EL (cell line): ENCODE results near the gene LCMT1.
"Not testable (repeated sequence)": the region's sequence is repeated elsewhere in the genome, so short reads cannot be mapped to it uniquely, and the experiment has no call there.

Source experiments
- DNase-seq: peaks from one replicate; pipeline ENCODE4 v3.0.0-alpha.2; 2016

LCMT1 gene

DNA sequence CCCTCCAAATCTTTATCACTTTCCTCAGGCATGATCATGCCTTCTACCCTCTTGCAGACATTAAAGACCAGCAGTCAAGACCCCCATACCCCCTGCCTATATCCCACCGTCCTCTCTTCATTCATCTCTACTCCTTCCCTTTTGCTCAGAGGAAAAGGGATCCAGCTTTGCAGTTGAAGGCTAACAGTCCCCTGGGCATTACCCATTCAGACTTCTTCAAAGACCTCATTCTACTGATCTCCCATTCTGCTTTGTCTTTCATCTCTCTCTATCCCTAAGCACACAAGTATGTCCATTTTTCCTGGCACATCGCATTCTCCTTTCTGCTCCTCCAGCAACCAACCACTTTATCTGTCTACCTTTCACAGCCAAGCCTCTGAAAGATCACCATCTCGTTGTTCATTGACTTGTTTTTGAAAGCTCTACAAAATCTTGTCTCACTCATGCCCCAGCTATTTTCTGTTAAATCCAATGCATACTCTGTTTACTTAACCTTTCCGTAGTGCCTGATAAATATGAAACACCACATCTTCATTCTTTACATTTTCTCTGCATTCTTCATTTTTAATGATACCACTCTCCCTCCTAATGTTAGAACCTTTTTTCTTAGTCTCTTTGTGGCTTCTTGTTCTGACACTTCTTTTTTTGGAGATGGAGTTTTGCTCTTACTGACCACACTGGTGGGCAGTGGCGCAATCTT lies 14.1 kb upstream of the LCMT1 start:
- DNase-seq: peak; percentile 81

- no peak for DNase-seq
These were observed 11.0 kb upstream of the LCMT1 start for GRCh38 chr16:25100511-25100910.

- DNase-seq: peak; percentile 89
These were observed 4.7 kb upstream of the LCMT1 start for GRCh38 chr16:25106567-25107465.

GRCh38 chr16:25107466-25107792 lies 4.1 kb upstream of the LCMT1 start:
- DNase-seq: no peak

DNA sequence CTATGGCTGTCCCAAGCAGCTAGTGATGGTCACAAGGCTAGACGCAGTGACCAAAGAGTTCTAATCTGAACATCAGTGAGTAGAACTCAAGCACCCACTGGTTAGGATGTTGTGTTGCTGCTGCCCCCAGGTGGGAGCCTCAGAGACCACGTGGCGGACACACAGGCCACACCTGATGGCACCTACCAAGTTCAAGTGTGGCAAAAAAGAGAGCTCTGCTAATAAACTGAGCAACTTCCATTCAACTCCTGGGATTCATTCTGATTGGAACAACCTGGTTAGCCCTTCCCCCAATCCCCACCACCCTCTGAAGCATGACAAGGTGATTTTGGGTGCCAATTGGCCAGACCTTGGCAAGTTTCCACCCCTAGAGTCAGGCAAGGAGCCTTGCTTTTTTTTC lies 3.5 kb upstream of the LCMT1 start:
- DNase-seq: no peak

DNA sequence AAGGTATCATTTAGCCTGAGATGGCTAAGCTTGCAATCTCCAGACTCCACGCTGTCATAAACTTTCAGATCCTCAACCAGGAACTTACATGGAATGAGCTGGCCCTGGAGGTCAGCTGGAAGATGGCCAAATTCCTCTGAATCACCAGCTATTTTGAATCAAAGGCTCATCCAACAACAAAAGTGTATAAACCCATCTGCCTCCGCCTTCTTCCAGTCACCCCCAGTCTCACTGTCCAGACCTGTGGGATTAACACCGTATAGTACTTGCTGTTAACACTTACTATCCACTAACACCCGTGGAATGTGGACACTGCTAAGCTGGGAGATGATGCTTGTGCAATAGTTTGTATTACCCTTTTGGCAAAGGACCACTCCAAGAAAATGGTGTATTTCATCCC lies 1.9 kb upstream of the LCMT1 start:
- DNase-seq: peak; percentile 97

GRCh38 chr16:25110387-25110947 lies 1.1 kb upstream of the LCMT1 start:
- no peak for DNase-seq

DNA sequence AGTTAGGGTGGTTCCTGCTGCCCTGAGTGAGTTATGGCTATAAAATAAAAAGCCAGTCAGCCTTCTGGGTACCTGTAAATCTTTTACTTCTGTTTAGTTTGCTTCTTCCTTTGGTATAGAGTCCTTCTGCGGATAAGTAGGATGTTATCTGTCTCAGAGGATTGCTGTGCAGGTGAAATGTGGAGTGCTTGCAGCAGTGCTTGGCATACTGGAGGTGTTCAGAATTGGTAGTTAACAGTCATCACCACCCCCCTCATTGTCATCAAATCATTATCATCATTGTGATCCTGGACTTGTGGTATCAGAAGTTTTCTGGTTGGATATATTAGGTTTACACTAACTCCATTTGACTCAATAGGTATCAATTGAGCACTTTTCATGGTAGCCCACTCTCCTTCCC lies 2.6 kb downstream of the LCMT1 start:
- DNase-seq: no peak

GRCh38 chr16:25118851-25119578 lies 7.5 kb downstream of the LCMT1 start:
- no peak for DNase-seq

GRCh38 chr16:25121824-25122600 lies 10.5 kb downstream of the LCMT1 start:
- no peak for DNase-seq

- DNase-seq: no peak
These were observed 13.0 kb downstream of the LCMT1 start for GRCh38 chr16:25124503-25124902.

- peak; percentile 24 for DNase-seq
These were observed 14.6 kb downstream of the LCMT1 start for GRCh38 chr16:25126086-25126666.

DNA sequence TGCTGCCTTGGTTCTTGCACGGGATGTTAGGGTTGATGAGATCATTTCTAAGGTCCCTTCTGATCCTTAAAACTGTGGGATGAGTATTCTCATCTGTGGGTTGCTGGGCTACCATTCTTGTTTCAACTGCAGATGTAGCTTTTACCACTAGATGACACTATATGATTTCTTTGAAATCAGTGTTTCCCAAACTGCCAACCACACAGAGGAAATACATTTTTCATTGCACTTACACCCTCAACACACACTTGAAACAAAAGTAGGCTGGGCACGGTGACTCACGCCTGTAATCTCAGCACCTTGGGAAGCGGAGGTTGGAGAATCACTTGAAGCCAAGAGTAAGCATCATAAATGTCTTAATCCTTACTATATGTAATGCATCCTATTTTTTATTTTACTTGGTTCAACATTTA lies 15.3 kb downstream of the LCMT1 start:
- DNase-seq: peak; percentile 85

- DNase-seq: not testable (repeated sequence)
These were observed 21.2 kb downstream of the LCMT1 start for GRCh38 chr16:25132751-25133150.

DNA sequence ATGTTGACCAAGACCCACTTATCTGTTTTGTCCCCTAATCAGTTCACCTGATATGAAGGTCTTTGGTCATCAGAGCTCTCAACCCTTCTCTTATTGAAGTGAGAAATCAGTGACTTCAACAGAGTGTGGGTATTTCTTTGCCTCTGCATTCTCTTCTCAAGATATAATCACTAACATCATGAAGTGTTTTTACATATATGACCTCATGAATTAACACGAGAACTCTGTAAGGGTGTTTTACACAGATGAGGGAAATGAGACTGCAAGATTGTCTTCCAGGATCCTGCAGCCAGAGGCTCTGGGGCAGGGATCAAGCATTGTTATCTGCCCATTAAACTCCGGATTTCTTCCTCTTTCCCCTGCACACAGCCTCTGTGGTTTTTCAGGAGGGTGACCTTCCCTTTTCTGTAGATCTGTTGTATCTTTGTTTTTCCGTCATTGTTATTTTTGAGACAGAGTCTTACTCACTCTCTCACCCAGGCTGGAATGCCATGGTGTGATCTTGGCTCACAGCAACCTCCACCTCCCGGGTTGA lies 22.7 kb downstream of the LCMT1 start:
- no peak for DNase-seq

- DNase-seq: peak; percentile 65
These were observed 23.8 kb downstream of the LCMT1 start for GRCh38 chr16:25135254-25135878.

DNA sequence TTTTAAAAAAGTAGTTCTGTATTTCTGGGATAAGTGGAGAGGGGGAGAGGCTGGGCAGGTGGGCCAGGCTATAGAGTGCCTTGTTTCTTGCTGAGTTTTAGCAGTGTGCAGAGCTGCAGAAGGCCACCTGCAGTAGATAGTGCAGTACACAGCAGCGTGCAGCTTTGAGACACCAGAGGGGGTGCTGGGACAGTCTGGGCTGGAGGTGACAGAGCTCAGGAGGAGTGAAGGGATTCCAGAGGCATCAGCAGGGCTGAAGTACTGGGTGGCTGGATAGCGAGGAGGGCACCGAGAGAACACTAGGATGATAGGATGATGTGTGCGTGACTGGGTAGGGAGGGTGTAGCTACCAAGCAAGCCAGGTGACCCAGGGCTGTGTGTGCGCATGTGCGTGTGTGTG lies 26.6 kb downstream of the LCMT1 start:
- DNase-seq: no peak

DNA sequence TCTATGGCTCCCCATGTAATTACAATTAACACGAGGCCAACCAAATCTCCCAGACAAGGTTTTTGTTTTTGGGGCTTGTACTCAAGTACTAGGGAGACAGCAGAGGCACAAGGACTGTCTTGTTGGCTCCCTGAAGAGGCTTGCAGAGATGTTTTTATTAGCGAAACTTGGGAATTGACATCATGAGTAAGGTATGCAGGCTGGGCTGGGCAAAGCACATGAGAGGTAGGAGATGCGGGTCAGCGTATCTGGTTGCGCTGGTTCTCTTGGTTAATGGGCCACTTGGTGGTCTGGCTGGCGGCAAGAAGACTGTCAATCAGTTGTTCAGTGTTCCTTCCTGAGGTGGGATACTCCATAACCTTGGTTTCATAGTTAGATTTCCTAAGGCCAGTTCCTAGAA lies 28.9 kb downstream of the LCMT1 start:
- DNase-seq: peak; percentile 46

DNA sequence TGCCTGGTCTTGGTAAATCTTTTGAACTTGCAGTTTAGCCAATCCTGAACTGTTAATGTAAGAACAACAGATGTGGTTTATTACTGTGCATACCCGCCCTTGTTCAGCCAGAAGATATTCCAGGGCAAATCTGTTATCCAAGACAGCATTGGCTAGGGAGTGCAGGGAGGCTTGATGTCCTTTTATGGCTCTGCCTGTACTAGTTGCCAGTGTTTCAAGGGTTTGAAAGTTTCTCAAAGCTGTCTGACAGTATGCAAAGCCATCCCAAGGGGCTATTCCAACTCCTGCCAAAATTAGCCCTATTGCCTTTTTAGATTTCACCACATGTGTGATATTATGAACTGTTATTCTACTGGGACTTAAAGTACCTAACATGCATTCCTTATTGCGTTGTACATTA lies 30.1 kb downstream of the LCMT1 start:
- DNase-seq: no peak

- no peak for DNase-seq
These were observed 32.4 kb downstream of the LCMT1 start for GRCh38 chr16:25143928-25144327.

GRCh38 chr16:25148568-25149215 lies 37.1 kb downstream of the LCMT1 start:
- no peak for DNase-seq
